Measurements from ENCODE around the gene LRPAP1. TPM values are rescaled to one million over a fixed set of nuclear protein-coding genes. Genes with fewer than 3 reads are reported as not detected.
"Not testable (repeated sequence)": the region's sequence is repeated elsewhere in the genome, so short reads cannot be mapped to it uniquely, and the experiment has no call there.

The LRPAP1 gene
- total RNA-seq, 1 donor = 82.9 TPM

DNA sequence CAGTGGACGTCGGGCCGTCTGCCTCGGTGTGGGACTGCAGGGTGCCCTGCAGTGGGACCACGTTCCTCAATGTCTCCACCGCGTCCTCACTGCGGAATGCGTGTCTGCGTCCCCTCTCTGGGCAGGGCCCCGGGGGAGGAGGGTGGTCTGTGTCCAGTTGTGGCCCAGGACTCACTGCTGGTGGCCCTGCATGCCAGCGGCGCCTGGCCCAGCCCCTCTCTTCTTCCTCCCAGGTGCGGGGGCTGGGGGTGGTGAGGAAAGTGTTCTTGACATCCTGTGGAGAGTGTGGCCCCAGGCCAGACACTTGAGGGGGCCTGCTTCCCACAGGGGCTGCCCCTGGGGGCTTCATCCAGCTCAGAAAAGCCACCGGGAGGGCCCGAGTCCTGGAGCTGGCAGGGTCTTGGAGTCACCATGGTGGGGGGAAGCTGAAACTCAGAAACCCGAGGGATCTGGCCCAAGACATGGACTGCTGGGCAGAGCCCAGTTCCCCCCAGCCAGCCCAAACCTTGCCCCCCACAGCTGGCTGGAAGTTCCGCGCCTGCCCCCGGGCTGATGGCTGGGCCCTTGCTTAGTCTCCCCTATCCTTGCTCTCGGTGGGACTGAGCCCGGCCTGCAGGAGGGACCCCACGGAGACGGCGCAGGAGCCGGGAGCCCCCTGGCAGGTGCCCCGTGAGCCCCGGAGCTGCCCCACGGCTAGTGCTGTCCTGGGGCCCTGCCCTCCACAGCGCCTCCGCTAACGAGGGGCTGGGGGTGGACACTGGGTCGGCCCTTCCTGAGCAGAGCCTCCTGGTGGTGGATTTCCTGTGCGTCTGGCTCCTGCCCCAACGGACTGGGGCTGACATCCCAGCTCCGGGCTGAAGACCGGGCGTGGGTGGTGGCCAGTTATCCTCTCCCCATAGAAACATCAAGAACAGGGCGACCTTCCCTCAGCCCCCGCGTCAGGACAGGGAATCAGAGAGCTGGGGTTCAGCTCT, 66.2 kb downstream of the LRPAP1 start:
- H3K4me1 ChIP-seq (ENCODE audit: insufficient read depth, low read length) = no peaks in the 10 kb centered on the region
- peaks cover 6% of the 10 kb centered on the region for H3K27me3 ChIP-seq (ENCODE audit: insufficient read depth, low read length)
- H3K4me3 ChIP-seq (ENCODE audit: low read length) = no peak overlapping the region
- H3K9me3 ChIP-seq (ENCODE audit: low read depth, low read length) = no peaks in the 10 kb centered on the region

DNA sequence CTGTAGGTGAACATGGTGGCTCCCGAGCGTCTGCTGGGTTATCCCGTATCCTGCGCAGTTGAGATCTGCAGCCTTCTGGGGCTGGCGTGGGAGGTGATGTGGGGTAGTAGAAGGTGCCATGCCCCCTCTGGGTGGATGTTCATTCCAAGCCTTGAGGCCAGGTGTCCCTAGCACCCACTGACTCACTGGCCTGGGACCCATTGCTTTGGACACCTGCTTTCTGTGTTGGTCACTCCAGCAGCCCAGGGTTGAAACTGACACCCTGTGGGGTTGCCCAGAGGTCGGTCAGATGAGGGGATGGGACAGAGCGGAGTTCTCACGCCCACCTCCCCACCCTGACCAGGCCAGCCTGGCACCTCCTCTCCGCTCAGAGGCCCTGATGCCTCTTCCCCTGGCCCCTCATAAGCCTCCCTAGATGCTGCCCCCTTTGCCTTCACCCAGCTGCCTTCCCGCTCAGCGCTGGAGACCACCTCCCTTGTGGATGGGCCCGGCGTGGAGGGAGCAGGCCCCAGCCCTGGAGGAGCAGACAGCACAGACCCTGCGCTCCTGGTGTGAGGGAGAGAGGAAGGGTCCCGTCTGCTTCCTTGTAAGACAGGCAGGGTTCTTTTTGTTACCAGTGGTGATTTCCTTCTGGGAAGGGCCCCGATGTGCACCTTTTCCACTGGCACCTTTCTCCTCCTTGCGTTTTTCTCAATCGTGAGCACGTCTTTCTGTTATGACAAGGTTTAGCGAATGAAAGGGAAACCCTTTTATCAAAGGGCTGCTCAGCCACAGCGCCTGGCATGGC, 67.1 kb downstream of the LRPAP1 start:
- Histone ChIP-seq H3K4me3 (ENCODE audit: low read length) (no peak overlapping the region), H3K4me1 (ENCODE audit: insufficient read depth, low read length) (no peaks in the 10 kb centered on the region), H3K27me3 (ENCODE audit: insufficient read depth, low read length) (peaks cover 6% of the 10 kb centered on the region), H3K9me3 (ENCODE audit: low read depth, low read length) (no peaks in the 10 kb centered on the region)

DNA sequence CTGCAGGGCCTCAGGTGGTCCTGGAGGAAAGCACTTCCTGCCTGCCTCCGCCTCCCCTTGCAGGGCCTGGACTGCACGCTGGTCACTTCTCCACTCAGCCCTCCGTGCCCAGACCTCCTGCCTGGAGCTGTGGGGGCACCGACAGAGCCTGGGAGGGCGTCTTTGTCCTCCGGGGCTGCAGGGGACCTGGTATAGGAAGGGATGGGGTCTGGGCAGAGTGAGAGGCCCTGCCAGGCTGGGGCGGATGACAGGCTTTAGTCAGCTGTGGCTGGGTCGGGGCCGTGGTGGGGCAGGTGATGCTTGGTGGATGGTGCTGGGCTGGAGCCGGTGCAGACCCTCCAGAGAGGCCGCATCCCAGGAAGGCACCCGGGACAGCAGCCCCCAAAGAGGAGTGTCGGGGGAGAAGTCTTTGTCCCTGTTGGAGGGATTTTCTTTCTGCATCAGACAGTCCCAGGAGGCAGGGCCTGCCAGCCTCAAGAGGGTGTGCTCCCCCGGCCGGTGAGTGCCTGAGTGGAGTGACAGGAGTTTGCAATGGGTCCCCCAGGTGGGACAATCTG, 67.8 kb downstream of the LRPAP1 start:
- Histone ChIP-seq H3K27me3 (ENCODE audit: insufficient read depth, low read length) (peaks cover 6% of the 10 kb centered on the region), H3K4me3 (ENCODE audit: low read length) (no peak overlapping the region), H3K4me1 (ENCODE audit: insufficient read depth, low read length) (no peaks in the 10 kb centered on the region), H3K9me3 (ENCODE audit: low read depth, low read length) (no peaks in the 10 kb centered on the region)

- Histone ChIP-seq H3K4me1 (ENCODE audit: insufficient read depth, low read length) (no peaks in the 10 kb centered on the region), H3K4me3 (ENCODE audit: low read length) (no peak overlapping the region), H3K9me3 (ENCODE audit: low read depth, low read length) (no peaks in the 10 kb centered on the region), H3K27me3 (ENCODE audit: insufficient read depth, low read length) (peaks cover 6% of the 10 kb centered on the region)
These were observed 68.5 kb downstream of the LRPAP1 start for GRCh38 chr4:3463556-3464348.

- H3K9me3 ChIP-seq (ENCODE audit: low read depth, low read length) = no peaks in the 10 kb centered on the region
- H3K4me3 ChIP-seq (ENCODE audit: low read length) = no peak within 1 kb of the TSS
- peaks cover 6% of the 10 kb centered on the region for H3K27me3 ChIP-seq (ENCODE audit: insufficient read depth, low read length)
- H3K4me1 ChIP-seq (ENCODE audit: insufficient read depth, low read length) = no peaks in the 10 kb centered on the region
These were observed 69.3 kb downstream of the LRPAP1 start, which contains the start of gene DOK7 for GRCh38 chr4:3462790-3463415. DOK7 (plus strand) TSS chr4:3463306; CDS start chr4:3463376, 70 bp downstream.

DNA sequence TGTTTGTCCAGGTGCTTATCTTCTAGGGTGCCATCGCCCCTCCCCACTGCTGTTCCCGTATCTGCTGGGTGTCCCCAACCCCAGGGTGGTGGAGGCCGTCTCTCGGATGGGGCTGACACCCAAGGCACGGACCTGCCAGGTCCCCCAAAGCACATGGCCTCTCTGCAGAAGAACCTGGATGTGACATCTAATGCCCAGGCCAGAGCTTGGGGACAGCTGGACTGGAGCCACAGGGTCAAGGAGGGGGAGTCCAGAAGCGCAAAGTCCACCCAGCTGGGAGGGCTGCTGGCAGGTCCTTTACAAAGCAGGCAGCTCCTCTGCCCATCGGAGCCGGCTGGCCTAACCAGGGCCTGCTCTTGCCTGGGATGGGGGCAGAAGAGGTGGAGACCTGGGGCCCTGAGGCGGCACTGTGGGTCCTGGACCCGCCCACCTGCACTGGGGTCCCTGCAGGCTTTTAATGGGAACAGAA, 69.9 kb downstream of the LRPAP1 start:
- Histone ChIP-seq H3K27me3 (ENCODE audit: insufficient read depth, low read length) (peaks cover 6% of the 10 kb centered on the region), H3K4me3 (ENCODE audit: low read length) (no peak overlapping the region), H3K9me3 (ENCODE audit: low read depth, low read length) (no peaks in the 10 kb centered on the region), H3K4me1 (ENCODE audit: insufficient read depth, low read length) (no peaks in the 10 kb centered on the region)

DNA sequence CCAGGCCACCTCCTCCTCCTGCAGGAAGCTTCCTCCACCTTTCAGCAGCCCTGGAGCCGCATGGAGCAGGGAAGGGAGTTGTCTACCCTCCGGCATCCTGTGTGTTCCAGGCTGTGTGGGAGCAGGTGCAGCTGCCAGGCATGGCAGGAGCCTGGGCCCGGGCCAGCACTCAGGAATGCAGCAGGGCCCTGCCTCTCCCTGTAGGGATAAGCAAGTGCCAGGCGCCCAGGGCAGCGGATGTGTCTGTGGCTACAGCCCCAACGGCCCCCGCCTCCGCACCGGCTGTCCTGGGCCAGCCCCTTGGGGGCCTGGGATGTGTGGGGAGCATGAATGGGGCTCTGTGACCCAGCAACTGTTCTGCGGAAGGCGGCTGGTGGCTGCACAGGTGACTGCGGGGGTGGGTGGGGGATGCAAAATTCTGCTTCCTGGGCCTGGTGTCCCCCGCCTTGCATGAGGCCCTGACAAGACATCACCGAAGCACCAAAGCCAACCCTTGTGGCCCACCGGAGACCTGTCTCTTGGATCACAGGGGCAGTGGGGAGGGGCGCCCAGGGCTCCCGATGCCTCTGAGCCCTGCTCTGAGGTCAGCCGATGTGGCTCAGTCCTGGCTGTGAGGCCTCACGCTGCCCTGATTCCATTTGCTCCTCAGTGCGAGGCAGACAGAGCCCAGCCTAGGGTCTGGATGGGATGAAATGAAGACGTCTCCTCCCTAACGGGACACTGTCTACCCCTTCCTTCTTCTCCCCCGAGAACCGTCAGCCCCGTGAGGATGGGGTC, 70.5 kb downstream of the LRPAP1 start:
- no peaks in the 10 kb centered on the region for H3K4me1 ChIP-seq (ENCODE audit: insufficient read depth, low read length)
- no peaks in the 10 kb centered on the region for H3K9me3 ChIP-seq (ENCODE audit: low read depth, low read length)
- H3K27me3 ChIP-seq (ENCODE audit: insufficient read depth, low read length) = peaks cover 6% of the 10 kb centered on the region
- H3K4me3 ChIP-seq (ENCODE audit: low read length) = no peak overlapping the region

GRCh38 chr4:3460926-3461325, 71.3 kb downstream of the LRPAP1 start:
- Histone ChIP-seq H3K9me3 (ENCODE audit: low read depth, low read length) (no peaks in the 10 kb centered on the region), H3K4me3 (ENCODE audit: low read length) (no peak overlapping the region), H3K4me1 (ENCODE audit: insufficient read depth, low read length) (no peaks in the 10 kb centered on the region), H3K27me3 (ENCODE audit: insufficient read depth, low read length) (peaks cover 6% of the 10 kb centered on the region)

DNA sequence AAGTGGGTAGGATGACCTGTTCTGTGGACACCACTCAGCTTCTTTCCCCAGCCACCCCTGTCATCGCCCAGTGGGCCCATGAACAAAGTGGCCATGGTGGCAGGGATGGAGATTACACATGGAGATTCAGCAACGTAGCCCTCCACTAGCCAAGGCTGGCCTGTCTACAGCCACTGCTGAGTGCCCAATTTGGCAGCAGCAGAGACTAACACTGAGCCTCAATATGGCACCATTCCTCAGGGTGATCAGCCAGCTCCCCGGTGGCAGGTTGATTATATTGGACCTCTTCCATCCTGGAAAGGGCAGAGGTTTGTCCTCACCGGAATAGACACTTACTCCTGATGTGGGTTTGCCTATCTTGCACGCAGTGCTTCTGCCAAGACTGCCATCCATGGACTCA, 73.1 kb downstream of the LRPAP1 start:
- not testable (repeated sequence) for H3K27me3 ChIP-seq (ENCODE audit: insufficient read depth, low read length); H3K4me1 ChIP-seq (ENCODE audit: insufficient read depth, low read length); H3K4me3 ChIP-seq (ENCODE audit: low read length); H3K9me3 ChIP-seq (ENCODE audit: low read depth, low read length)

DNA sequence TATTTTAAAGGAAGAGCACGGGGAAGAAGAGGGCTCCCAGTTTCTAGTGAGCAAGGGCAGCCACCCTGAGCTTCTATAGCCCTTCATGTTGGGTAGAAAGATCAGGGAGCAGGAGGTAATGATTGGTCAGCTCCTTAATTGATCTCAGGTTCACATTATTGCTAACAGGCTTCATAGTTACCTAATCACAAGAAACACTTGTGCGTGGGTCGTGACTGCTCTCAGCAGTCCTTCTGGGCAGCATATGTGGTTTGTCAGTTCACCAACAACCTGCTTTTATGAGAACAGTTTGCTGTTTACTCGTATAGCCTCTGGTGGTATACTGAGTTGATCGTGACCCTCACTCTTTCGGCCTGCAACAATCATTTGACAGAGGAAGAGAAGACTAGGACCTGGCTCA, 73.9 kb downstream of the LRPAP1 start:
- H3K4me1 ChIP-seq (ENCODE audit: insufficient read depth, low read length) = no peaks in the 10 kb centered on the region
- H3K9me3 ChIP-seq (ENCODE audit: low read depth, low read length) = no peaks in the 10 kb centered on the region
- H3K4me3 ChIP-seq (ENCODE audit: low read length) = no peak overlapping the region
- H3K27me3 ChIP-seq (ENCODE audit: insufficient read depth, low read length) = no peaks in the 10 kb centered on the region

DNA sequence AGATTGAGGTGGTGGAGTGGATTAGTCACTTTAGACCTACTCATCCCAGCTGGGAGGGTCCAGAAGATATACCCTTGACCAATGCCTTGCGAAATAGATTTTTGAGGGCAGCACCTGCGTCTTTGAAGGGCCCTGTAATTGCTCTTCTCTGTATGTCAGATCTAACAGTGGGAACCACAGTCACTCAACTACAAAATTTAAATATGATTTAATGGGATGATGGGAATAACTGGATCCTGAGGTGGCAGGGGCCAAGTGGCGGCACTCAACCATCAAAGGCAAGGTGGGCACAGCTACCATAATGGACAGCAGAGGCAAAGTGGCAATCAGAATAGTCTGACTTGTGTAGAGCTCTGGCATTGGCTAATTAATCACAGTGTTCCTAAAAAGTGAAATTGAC, 76.6 kb downstream of the LRPAP1 start:
- H3K9me3 ChIP-seq (ENCODE audit: low read depth, low read length); H3K4me1 ChIP-seq (ENCODE audit: insufficient read depth, low read length); H3K4me3 ChIP-seq (ENCODE audit: low read length); H3K27me3 ChIP-seq (ENCODE audit: insufficient read depth, low read length): not testable (repeated sequence)

Data from mononuclear cell (primary cell).